H1 (cell line): ENCODE results near the gene ITPR1.

Source experiments
- EP300 ChIP-seq, 2 experiments: IDR thresholded peaks; 1 replicate in 1 of 2; 2 replicates in 1 of 2; pipeline ENCODE4 v1.6.1; 2011 to 2012; ENCODE audit warnings: low read depth in 2 of 2, low read length in 2 of 2, mild to moderate bottlenecking in 2 of 2, borderline replicate concordance in 1 of 2, inconsistent platforms in 1 of 2, moderate library complexity in 1 of 2
- HDAC2 ChIP-seq, 2 experiments: fragments of 300-600 bp in 1 of 2; sonication (generic) in 1 of 2; IDR thresholded peaks; 2 replicates each; pipeline ENCODE4 v1.6.1; 2011 to 2012; ENCODE audit warnings: low read depth in 2 of 2, low read length in 2 of 2, mild to moderate bottlenecking in 2 of 2, moderate library complexity in 2 of 2, borderline replicate concordance in 1 of 2, inconsistent platforms in 1 of 2
- JUND ChIP-seq: IDR thresholded peaks from 2 replicates; pipeline ENCODE4 v1.6.1; 2011; ENCODE audit warnings: mild to moderate bottlenecking, improper control_type of control experiment, low read length
- POU5F1 ChIP-seq: IDR thresholded peaks from 2 replicates; pipeline ENCODE4 v1.6.1; 2011; ENCODE audit warnings: low read depth, mild to moderate bottlenecking, low read length, moderate library complexity
- SRF ChIP-seq: IDR thresholded peaks from 2 replicates; pipeline ENCODE4 v1.6.1; 2011; ENCODE audit warnings: mild to moderate bottlenecking, low read depth, low read length, moderate library complexity
- TF ChIP-seq, protein P1 (sequence below), 3 experiments: IDR thresholded peaks; 1 replicate in 2 of 3; 2 replicates in 1 of 3; pipeline versions ENCODE4 v1.5.1 to v1.6.1; 2011; ENCODE audit warnings: low read length in 3 of 3, mild to moderate bottlenecking in 3 of 3, inconsistent platforms in 2 of 3, low read depth in 1 of 3, moderate library complexity in 1 of 3; ENCODE audit not compliant: insufficient read depth in 1 of 3; ENCODE audit errors: control extremely low read depth in 1 of 3

DNA sequence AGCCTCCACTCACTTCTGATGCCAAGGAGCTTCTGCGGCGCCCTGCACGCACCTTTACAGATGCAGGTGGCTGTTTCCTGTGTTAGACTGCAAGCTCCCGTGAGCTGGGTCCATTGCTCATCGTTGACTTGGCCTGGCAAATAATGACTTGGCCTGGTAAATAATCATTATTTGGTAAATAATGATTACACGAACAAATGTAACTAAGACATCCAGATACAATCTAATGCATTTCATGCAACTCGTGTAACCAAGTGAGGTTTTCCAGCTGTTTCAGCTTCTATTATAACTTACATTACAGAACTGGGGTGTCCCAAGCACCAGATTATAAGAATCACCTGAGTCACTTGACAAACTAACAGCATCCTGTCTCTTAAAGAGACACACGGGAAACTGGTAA, 394.0 kb downstream of the ITPR1 start:
- TF ChIP-seq, protein P1, sequence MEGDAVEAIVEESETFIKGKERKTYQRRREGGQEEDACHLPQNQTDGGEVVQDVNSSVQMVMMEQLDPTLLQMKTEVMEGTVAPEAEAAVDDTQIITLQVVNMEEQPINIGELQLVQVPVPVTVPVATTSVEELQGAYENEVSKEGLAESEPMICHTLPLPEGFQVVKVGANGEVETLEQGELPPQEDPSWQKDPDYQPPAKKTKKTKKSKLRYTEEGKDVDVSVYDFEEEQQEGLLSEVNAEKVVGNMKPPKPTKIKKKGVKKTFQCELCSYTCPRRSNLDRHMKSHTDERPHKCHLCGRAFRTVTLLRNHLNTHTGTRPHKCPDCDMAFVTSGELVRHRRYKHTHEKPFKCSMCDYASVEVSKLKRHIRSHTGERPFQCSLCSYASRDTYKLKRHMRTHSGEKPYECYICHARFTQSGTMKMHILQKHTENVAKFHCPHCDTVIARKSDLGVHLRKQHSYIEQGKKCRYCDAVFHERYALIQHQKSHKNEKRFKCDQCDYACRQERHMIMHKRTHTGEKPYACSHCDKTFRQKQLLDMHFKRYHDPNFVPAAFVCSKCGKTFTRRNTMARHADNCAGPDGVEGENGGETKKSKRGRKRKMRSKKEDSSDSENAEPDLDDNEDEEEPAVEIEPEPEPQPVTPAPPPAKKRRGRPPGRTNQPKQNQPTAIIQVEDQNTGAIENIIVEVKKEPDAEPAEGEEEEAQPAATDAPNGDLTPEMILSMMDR (IDR thresholded peaks at IDR 0.05; ENCODE audit: control extremely low read depth in 1 of 3, insufficient read depth in 1 of 3, low read depth in 1 of 3, low read length in 3 of 3) = no peak
- no peak for TF ChIP-seq POU5F1
- TF ChIP-seq JUND = no peak
- no peak for TF ChIP-seq EP300 (IDR thresholded peaks at IDR 0.05; ENCODE audit: borderline replicate concordance in 1 of 2, low read depth in 2 of 2, low read length in 2 of 2)
- TF ChIP-seq SRF = no peak
- no peak for TF ChIP-seq HDAC2 (IDR thresholded peaks at IDR 0.05; ENCODE audit: borderline replicate concordance in 1 of 2, low read depth in 2 of 2, low read length in 2 of 2)
